GM21723 (cell line): ENCODE measurements around the gene GJC2.
"Not testable (repeated sequence)": the region's sequence is repeated elsewhere in the genome, so short reads cannot be mapped to it uniquely, and the experiment has no call there.

ENCODE experiments used
- ATAC-seq: cut with Tn5 transposase; IDR thresholded peaks from one replicate; pipeline ENCODE4 v1.9.1; 2021; ENCODE audit warnings: mild to moderate bottlenecking, moderate library complexity; ENCODE audit not compliant: unreplicated experiment

GJC2 gene

DNA sequence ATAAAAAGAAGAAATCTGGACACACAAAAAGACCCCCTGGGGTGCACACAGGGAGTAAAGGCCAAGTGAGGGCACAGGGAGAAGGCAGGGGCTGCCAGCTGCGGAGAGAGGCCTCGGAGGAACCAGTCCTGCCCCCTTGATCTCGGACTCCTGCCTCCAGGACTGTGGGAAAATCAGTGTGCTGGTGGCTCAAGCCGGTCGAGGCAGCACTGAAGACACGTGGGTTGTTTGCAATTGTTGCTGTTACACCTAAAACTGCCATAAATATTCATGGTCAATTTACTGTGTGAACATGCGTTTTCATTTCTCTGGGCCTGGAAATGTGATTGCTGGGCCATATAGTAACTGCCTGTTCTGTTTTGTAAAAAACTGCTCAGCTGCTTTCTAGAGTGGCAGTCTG, 34.4 kb downstream of the GJC2 start:
- no peak for ATAC-seq

DNA sequence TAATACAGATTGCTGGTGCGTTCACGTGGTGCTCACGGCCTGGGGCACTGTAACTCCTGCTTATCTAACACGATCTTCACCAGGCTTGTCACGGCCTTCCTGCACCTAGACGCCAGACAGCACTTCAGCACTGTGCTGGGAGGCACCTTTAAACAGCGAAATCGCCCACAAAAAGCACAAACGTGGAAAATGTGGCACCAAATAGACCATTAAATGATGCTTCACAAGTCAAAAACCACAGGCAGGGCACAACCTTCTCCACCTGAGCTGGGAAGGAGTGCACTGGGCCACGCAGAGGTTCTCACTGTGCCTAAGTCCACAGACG, 35.9 kb downstream of the GJC2 start:
- ATAC-seq: no peak

DNA sequence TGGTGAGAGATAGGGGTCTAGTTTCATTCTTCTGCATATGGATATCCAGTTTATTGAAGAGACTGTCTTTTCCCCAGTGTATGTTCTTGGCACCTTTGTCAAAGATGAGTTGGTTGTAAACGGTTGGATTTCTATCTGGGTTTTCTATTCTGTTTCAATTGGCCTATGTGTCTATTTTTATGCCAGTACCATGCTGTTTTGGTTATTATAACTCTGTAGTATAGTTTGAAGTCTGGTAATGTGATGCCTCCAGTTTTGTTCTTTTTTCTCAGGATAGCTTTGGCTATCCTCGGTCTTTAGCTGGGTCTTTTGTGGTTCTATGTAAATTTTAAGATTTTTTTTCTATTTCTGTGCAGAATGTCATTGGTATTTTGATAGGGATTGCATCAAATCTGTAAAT, 38.5 kb downstream of the GJC2 start:
- ATAC-seq: not testable (repeated sequence)

DNA sequence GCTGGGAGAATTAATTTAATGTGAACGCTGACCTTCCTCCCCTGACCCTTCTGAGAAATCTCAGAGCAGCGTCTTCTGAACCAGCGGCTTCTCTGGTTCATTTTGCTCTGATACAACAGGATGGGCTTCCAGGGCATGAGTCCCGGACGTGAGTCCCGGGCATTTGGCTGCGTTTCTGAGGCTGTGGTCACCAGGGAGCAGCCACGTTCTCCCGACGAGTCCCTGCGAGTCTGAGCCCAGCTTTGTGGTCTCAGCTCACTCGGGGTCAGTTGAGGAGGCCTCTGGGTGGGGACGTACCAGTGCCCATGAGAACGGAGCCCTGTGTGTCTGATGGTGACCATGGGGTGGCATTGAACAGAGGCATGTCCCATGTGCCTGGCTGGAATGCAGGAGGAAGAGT, 40.5 kb downstream of the GJC2 start:
- no peak for ATAC-seq

DNA sequence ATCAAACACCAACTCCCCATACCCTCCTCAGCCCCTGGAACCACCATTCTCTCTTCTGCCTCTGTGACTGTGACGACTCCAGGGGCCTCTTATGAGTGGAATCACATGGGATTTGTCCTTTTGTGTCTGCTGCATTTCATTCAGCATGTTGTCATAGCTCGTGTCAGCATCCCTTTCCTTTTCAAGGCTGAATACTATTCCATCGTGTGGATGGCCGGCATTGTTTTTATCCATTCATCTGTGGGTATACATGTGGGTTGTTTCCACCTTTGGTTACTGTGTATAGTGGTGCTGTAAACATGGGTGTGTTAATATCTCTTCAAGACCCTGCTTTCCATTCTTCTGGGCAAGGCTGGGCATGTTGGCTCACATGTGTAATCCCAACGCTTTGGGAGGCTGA, 41.0 kb downstream of the GJC2 start:
- no peak for ATAC-seq

DNA sequence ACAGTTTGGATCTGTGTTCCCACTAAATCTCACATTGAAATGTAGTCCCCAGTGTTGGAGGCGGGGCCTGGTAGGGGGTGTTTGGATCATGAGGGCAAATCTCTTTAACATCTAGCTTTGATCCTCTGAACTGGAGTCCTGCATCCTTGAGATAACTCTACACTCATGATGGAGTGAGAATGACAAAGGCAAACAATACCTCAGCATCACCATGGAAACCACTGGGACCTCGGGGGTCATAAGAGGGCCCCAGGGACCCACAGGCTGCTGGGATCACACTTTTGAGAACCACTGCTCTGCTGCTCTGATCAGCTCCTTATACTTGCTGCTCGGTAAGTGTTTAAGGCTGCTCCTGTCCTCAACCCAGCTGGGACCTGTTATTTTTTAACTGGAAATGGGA, 44.7 kb downstream of the GJC2 start:
- ATAC-seq: no peak

DNA sequence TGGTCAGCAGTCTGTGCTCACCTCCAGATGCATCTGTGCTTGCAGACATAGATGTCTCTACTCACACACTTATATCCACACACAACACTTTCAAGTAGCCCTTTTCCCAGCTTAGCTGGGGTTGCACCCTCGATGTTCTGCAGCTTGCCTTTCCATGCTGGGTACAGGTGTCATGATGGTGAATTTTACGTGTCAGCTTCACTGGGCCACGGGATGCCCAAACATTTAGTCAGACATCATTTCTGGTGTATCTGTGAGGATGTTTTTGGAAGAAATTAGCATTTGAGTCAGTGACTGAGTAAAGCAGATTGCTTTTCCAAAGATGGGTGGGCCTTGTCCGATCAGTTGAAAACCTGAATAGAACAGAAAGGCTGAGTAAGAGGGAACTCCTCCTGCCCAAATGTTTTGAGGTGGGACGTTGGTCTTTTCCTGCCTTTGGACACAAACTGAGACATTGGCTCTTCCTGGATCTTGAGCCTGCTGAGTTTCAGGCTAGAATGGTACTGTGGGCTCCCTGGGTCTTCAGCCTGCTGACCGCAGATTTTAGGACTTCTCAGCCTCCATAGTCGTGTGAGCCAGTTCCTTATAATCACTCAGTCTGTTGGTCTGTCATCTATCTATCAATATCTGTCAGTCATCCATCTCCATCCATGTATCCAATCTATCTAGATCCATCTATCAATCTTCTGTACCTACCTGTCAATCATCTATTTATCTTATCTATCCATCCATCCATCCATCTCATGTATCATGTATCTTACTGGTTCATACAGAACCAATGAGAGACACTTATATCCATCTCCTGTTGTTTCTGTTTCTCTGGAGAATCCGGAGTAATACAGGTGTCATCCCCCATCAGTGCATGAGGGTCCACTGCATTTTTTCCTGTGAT, 45.4 kb downstream of the GJC2 start:
- ATAC-seq: no peak

DNA sequence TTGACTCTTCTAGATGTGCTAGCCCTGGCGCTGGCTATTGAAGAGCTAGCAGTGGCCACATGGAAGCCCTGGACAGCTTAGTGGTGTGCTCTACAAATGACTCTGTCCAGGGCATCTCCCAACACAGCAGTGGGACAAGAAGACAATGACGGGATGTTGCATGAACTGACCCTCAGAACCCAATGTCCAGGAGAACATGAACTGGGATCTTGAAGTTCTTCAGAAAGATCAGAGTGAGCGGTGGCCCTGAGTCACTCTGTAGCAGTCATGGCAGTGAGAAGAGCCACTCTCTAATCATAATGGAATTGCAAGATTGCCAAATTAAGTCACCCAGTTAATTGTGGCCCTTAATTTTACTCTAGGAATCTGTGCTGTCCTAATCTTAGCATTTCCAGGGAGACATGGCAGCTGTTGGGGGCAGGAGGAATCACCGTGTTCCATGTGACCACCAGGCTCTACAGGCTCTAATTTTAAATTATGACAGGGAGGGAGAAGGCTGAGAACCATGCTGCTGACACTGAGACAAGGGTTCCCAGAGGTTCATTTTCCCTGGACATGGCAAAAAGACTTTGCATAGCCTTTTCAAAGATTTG, 47.9 kb downstream of the GJC2 start:
- no peak for ATAC-seq

DNA sequence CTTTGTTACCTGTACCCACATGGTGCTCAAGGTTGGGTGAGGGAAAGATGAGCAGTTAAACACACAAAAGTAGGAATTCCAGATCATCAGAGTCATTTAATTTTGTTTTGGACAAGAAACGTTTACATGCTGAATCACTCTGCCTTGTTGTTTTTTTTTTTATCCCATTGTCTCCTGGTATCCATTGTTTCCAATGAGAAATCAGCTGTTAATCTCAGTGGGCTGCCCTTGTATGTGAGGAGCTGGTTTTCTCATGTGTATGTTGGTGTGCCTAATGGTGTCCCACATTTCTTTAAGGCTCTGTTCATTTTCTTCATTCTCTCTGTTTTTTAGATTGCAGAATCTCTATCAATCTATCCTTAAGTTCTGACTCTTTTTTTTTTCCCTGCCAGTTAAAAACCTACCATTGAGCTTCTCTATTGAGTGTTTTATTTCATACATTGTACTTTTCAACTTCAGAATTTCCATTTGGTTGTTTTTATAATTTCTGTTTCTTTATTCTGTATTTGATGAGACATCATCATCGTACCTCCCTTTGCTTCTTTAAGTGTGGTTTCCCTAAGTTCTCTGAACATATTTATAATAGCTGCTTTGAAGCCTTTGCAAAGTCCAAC, 49.4 kb downstream of the GJC2 start:
- ATAC-seq: no peak

DNA sequence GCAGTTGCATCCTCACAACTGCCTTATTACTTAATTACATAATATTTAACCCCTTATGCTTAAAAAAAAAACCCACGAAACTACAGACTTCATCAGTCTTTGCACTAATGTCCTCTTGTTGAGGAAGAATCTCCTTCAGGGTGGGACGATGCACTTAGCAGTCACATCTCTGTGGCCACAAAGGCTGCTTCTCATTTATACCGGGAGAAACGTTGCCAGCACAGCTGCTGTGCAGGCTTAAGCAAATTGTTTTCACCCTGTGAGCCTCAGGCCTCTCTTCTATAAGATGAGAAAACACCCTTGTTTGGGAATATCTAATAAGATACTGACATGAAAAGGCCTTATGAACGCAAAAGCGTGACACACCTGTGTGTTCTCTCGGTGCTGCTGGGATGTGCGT, 55.2 kb downstream of the GJC2 start:
- no peak for ATAC-seq

DNA sequence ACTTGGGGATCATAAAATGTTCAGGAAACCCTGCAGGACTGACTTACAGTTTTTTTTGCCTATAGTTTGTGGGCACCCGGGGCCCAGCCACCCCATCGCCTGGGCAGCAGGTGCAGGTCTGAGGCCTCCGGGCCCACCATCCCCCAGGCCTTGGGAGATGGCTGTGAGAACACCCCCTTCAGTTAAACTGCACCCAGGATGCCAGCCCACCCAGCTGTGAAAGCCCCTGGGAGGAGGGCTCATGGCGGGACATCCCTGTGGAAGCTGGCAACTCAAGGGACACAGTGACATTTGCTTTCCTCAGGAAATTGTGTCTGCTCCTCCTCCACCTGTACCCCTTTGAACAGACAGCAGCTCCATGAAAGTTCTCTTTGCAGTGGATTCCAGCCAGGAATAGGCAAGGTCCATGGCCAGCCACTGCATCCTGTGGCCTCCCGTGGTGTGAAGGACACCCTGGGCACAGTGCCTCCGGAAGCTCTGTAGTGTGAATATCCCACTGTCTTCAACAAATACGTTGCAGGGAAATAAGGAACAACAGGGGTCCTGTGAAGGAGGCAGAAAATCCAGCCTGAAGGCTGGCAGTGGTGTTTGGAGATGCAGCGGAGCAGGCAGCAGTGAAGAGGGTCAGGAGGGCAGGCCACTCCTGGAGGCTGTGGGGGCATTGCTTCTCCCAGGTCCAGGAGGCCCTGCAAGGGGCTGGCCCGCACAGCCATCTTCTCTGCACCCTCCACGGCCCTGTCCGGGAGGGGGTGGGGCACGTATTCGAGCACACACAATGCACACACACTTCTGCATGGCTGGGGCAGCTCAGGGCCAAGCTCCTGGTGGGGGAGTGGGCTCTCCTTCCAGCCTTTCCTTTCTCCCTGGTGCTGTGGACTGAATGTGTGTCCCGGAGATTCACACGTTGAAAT, 56.1 kb downstream of the GJC2 start:
- ATAC-seq: no peak

DNA sequence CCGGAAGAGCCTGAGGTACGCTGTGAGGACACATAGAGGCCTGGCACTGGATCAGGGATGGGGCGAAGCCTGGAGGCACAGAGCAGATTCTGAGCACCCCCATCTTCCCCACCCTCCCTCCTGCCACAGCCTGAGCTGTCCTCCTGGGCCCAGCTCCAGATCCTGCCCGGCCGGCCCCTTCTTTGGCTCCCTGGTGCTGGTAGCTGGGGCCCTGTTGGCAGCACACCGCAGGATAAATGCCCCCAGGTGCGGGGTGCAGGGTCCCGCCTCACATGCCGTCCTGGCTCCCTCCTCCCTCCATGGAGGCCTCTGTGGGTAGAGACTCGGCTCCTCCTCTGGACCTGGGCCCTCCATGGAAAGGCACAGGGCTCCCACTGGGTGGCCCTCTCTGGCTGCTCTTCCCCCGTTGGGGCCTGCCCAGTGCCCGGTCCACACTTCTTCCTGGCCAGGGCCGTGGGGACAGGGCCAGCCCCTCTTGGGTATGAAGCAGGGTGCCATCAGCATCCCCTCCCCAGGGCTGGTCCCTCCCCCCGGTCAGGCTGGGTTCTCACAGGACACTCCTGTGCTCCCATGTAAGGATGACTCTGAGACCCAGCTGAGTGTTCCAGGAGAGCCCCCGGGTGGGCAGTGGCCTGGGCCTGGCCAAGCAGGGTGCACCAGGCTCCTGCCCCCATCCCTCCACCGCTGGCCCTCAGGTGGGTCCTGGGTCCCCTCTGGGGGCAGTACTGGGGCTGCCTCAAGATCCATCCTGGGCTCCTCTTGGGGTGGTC, 57.0 kb downstream of the GJC2 start:
- ATAC-seq: no peak

DNA sequence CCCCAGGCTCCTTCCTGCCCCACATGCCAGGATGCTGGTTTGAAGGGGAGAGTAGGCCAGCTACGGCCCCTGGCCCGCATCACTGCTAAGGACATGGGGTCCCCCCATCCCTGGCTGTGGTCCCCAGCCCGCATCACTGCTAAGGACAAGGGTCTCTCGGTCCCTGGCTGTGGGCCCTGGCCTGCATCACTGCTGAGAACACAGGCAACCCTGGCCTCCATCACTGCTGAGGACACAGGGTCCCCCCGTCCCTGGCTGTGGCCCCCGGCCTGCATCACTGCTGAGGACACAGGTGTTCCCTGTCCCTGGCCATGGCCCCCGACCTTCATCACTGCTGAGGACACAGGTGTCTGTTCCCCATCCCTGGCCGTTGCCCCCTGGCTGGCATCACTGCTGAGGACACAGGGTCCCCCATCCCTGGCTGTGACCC, 57.7 kb downstream of the GJC2 start:
- ATAC-seq: no peak

DNA sequence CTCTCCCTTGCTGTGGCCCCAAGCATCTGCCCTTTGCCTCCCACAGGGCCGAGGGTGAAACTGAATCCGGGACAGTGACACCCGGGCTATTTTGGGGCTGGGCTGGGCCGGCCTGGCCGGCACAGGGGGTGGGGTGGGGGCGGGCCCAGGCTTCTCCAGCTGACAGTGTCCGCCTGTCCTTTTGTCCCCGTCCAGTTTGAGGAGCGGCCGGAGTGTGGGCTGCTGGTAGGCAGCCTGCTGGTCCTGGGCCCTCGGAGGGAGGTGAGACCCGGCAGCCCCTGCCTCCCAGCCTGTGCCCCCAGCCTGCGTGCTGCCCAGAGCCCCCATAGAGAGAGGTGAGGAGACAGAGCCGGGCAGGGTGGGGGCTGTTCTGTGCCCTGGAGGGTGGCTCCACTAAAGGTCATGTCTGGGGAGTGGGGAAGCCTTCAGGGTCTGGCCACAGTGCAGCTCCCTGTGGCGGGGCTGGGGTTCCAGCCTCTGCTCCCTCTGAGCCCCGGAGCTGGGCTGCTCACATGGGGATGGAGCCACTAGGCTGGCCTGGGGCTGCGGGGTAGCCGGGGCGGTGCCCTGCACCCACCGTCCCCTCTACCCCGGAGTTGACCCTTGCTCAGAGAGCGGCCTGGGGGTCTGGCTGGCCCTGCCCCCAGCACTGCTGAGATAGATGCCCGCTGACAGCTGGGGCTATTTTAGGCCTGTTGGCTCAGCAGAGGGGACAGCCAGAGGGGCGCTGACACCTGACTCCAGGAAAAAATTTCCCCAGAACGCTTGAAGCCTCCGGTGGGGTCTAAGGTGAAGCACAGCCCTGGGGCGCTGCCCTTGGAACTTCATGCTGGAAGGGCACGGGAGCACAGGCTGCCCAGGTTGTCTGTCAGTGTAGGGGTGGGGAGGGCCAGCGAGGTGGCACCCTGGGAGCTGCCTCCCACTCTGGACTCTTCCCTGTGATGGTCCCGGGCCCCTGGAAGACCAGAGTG, 58.4 kb downstream of the GJC2 start, which contains the start of gene OBSCN:
Gene OBSCN, plus strand, starts transcription at position 194 of the 971 bp plus-strand sequence. CDS start 3,740 bp downstream, outside the sequence.
- ATAC-seq: no peak

DNA sequence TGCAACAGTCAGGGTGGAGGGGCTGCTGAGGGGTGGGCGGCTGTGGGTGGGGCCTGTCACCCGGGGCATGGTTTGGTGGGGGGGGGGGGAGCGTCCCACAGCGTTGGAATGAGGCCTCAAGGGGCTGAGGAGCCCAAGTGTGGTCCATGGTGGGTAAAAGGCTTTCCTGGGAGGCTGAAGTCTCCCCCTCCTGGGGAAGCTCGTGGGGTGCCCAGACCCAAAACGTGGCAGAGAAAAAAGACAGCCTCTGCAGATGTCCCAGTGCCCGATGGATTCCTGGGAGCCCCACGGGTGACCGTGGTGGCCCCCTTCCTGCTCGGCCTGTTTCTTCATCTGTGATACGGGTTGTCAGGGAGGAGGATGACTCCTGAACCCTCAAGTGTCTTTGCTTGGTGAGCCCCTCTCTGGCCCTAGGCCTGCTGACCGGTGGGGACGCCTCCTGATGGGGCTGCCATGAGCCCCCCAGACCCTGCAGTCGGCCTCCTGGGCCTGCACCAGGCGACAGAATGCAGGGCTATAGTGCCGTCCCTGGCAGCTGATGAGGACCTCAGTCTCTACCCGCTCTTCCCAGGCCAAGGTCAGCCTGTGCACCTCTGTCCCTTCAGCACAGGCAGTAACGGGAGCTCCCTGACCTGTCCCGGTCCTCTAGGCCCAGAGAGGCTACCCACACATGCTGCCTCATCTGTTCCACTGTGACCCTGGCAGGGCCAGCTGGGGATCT, 59.3 kb downstream of the GJC2 start:
- ATAC-seq: no peak
